DMS 273 (cell line): ENCODE results near the gene SECISBP2.
"Not testable (repeated sequence)": the region's sequence is repeated elsewhere in the genome, so short reads cannot be mapped to it uniquely, and the experiment has no call there.

Experiments used
- DNase-seq: peaks from one replicate; lab custom pipeline; 2025; ENCODE audit not compliant: unreplicated experiment; lab: John Stamatoyannopoulos, UW

The SECISBP2 gene

DNA sequence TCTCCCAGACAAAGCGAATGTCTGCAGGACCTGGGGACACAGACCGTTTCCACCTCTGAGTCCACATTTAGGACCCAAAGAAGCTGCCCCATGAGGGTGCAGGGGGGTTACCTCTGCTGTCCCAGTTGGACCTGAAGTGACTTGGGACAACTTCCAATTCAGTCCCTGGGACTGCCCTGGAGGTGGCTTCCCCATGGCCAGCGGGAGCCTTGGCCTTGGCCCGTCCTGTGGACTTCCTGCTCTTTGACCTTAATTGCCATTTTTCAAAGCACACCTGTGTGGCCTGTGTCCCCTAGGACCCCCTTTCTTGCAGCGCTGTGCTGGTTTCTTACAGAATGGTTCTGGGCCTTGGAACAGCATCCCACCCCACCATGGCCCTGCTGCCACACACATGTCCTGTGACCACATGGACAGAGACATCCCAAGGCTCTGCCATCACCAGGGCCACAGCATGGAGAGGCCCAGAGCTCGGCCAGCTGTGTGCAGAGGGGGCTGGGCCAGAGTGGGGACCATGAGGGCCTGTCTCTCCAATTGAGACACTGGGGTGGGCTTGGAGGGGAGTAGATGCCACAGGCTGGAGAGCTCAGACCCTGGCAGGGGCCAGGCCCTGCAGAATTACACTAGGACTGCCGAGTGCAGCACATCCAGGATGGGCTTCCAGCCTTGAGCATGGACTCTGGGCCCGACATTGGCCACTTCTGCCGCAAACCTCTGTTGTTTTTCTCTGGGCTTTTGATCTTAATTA, 45.8 kb downstream of the SECISBP2 start:
- DNase-seq = no peak

DNA sequence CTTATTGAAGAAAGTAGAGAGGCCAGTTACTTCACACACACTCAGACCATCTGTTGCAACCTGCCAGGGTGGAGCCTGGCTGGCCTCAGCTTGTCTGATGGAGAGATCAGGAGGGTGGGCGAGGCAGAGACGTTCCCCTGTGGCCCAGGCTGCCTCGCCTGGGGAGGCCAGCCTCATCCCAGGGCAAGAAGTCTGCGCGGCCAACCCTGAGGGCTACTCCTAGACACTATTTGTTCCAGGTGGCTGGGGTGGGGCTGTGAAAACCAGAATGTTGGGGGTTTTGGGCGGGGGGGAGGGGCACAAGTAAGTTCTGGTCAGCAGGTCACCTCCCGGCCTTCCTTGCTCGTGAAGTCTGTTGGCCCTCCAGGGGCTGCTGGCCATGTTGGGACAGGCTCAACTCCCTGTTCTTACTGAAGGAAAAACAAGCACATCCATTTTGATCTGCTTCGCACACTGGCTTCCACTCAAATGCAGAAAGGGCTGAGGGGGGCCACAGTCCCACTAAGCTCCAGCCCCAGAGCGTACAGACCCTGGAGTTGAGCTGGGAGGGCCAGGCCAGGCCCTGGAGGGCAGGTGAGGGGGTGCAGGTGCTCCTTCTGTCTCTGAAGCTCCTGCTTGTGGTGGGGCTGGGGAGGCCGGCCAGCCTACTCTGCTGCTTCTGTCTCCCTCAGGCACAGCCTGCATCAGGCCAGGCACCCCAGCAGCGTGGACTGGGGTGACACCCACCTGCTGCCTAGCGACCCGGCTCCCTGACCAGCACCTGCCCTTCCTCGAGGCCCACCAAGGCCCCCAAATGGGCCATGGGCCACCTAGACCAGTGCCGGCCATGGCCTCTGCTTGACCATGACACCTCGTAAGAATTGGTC, 46.6 kb downstream of the SECISBP2 start:
- DNase-seq = peak; percentile 84

DNA sequence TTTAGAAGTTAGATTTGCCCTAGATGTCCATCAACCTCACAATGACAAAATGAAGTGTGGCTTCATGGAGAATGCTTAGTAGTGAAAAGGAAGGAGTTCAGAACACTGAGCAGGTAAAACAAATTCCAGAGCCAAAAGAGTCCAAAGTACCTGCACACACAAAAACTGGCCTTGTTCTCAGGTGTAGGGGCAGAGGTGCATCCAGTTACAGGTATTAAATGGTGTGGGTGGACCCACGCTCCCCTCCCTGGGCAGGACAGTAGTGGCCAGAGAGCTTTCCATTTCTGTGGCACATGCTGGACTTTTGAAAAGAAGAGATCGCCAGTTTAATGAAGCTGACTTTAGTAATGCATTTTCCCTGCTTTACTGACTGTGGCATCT, 47.2 kb downstream of the SECISBP2 start:
- no peak for DNase-seq

DNA sequence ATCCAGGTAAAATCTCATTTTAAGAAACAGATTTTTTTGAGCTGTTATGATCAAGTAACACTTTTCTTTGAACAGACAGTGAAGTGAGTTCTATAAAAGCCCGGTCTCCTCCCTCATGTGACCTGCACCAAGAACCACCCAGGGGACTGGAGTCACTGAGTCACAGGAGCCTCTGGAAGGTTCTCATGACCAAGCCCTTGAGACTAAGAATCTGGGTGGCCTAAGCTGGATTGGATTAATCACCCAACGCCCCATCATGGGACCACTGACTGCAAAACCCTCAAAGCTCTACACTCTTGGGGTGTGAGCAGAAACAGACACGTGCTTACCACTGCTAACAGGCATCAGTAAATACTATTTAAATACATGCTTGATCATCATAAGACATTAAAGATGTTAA, 48.4 kb downstream of the SECISBP2 start:
- no peak for DNase-seq

DNA sequence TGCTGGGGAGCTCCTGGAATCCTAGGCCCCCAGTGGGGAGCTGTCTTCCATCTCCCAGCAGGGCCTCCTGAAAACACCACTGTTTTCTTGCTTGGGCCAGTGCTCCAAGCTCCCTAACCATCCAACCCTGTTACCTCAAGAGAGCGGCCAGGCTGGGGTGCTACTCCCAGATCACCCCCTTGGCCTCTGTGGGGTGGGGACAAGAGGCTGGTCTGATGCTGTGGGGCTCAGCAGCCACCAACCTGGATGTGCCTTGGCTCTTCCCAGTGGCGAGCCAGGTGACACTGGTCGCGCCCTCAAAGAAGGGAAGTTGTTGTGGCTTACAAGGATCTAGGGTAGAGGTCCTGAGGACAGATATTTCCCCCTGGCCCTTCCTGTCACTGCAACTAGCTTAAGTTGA, 49.0 kb downstream of the SECISBP2 start:
- DNase-seq = no peak

DNA sequence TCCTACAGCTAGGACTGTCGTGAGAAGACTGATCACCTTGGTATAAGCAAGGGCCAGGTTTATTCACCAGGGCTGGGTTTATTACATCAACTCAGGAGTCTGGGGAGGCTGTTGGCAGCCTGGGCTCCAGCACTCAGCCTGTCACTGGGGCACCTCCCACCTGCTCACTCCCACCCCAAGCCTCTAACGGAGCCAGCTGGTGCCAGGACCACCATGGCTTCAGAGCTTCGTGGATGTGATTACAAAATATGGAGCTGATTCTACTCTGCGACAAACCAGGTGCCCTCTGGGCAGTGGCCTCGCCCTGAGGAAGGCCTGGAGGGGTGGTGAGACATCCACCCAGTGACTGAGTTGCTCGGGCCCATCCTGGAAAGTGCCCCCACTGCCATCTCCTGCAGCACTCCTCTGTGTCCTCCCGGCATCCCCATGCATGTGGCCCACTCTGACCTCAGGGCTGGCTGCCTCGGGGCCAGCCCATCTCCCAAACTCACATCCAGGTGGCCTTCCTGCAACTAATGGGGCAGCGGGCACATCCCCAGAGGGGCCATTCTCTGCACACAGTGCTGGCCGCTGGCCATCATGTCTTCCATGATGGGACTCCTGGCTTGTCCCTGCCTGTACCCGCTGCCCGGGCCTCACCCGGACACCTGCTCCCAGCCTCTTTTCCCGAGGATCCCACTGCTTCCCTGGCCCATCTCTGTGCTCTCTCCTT, 49.6 kb downstream of the SECISBP2 start:
- peak; percentile 15 for DNase-seq

DNA sequence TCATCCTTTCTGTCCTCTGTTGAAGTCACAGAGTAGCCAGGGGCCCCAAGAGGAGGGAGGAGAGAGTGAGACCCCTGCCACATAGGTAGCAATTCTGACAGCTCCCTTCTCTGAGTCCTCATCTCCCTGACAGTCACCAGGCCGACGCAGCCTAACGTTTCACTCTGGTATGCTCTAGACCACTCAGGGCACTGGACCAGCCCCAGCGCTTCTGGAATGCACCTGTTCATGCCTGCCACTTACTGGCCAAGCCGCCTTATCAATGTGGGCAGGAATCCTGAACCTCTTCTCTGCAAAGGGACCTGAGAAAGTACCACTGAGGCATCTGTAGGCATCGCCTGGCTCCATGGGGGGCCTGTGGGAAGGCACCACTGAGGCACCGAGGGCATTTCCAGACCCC, 50.2 kb downstream of the SECISBP2 start:
- DNase-seq = no peak

DNA sequence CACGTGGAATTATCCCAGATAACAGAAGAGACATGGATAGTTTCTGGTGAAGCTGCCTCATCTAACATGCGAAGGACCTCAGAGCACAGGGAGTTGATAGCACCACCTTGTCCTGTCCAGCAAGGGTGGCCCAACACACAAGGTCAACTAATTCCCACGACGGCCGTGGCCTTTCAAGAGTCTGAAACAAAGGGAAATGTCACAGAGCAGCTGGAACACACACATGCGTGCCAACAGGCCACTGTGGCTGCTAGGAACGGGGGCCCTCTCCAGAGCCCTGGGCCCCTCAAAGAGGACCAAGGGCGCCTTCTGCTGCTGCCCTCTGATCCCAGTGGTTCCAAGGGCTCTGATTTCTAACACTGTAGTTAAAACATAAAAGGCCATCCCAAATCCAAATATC, 50.7 kb downstream of the SECISBP2 start:
- DNase-seq = no peak

DNA sequence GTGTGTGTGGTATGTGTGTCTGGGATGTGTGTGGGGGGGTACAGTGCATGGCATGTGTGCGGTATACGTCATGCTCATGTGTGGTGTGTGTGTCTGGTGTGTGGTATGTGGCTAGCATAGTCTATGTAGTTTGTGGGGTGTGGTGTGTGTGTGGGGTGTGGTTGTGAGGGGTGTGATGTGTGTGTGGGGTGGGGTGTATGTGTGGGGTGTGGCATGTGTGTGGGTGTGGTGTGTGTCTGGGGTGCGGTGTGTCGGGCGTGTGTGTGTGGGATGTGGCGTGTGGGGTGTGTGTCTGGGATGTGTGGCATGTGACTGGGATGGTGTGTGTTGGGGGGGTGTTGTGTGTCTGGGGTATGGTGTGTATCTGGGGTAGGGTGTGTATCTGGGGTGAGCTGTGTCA, 52.3 kb downstream of the SECISBP2 start:
- DNase-seq = no peak

DNA sequence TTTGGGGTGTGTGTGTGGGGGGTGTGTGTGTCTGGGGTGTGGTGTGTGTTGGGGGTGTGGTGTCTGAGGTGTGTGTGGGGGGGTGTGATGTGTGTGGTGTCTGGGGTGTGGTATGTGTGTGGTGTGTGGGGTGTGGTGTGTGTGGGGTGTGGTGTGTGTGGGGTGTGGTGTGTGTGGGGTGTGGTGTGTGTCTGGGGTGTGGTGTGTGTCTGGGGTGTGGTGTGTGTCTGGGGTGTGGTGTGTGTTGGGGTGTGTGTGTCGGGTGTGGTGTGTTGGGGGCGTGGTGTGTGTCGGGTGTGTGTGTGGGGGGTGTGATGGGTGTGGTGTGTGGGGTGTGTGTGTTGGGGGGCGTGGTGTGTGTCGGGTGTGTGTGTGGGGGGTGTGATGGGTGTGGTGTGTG, 53.5 kb downstream of the SECISBP2 start:
- not testable (repeated sequence) for DNase-seq

DNA sequence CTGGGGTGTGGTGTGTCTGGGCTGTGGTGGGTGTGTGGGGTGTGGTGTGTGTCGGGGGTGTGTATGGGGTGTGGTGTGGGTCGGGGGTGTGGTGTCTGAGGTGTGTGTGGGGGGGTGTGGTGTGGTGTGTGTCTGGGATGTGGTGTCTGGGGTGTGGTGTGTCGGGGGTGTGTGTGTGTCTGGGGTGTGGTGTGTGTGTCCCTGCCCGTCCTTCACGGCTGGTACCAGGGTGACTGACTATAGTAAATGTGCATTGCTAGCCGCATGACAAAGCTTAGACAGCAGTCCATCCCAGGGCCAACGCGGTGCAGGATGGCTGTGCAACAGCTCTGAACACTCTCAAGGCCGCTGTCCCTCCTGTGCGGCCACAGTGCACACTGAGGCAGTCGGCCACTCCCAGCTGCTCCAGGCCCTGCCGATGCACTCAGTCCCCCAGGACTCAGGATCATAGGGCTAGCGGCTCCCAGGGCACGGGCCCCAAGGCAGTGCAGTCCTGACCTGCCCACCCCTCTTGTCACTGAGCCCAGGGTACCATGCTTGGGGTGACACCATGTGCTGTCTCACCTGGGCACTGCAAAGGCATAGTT, 54.0 kb downstream of the SECISBP2 start:
- peak; percentile 27 for DNase-seq

DNA sequence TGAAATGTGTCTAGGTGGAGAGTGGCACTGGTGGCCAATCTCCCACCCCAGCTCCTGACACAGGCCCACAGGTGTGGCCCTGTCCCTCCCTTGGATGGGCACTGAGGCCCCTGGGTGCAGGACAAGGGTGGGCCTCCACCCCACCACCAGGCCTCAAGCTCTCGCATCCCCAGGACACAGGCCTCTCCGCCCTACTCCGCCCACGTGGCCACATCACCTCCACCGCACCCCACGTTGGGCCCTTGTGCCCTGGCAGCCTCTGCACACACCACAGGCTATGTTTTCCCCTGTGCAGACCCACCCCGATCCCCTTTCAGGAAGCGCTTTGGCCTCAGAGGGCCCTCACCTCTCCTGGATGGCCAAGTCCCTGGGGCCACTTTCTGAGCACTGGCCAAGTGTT, 54.7 kb downstream of the SECISBP2 start:
- no peak for DNase-seq

DNA sequence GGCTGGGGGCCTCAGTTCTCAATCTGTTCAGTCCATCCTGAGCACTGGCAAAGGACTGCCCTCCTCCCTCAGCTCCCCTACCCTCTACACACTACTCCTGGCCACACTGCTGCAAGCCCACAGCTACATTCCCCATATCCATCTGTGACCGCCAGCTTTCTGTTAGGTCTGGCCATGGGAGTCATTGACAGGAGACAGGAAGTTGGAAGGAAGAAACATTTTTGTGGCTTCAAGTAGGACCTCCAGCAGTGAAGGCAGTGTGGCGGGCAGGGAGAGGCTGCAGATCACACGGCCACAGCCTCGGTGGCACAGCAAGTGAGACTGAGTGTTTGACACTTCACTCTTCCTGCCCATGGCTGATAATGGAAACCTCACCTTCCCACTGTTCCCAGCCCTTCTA, 55.9 kb downstream of the SECISBP2 start:
- no peak for DNase-seq

DNA sequence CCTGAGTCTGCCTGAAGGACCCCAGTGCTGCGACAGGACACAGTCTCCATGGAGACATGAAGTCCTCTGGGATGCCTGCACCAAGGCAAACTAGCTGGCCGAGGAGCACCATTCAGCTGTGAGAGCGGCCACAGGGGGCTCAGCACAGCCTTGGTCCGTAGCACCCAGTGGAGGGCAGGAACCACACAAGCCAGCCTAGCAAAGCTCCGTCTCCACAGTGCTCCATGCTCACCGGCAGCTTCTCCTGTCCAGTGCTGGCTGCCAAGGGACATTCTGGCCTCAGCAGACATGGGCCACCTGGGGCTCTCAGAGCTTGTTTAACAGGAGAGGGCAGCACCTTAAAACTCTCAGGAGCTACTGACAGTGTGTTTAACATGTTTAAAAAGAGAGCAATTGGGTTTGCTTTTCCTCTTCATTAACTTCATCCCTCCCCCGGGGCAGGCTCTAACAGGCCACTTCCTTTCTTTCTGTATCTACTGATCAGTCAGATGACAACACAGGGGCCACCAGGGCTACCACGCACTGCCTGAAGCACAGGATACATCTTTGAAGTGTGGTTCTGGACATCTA, 57.0 kb downstream of the SECISBP2 start:
- DNase-seq = no peak

DNA sequence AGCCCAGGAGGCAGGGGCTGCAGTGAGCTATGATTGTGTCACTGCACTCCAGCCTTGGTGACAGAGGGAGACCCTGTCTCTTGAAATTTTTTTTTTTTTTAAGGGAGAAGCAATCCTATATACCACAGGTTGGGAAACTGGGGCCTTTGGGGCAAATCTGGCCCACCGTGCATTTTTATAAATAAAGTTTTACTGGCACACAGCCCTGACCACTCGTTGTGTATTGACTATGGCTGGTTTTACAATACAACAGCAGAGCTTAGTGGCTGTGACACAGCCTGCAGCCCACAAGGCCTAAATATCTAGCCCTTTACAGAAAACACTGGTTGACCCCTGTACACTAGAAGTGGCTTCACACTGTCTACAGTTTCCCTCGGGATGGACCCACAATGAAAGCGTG, 58.0 kb downstream of the SECISBP2 start:
- DNase-seq = no peak

DNA sequence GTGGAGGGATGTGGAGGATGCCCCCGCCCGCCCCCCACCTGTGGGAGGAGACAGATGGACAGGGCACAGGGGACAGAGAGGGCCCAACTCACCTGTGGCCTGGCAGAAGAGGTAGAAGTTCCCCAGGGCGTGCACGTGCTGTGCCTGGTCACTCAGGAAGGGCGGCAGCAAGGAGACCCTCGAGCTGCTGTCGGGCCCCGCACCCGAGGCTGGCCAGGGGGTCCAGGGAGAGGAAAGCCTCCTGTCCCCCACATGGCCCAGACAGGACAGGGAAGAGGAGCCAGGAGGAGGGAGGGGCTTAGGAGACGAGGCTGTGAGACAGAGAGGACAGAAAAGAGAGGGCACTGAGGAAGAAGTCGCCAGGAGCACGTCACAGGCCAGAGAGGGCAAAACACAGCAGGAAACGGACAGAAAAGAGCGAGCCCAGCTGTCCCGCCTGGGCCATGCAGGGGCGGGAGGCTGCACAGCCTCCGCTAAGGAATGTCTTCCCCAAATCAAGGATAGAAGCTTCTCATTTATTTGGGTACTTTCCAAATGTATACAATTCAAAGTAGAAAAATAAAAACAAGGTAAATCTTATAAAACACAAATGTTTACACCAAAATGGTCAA, 58.5 kb downstream of the SECISBP2 start:
- no peak for DNase-seq

DNA sequence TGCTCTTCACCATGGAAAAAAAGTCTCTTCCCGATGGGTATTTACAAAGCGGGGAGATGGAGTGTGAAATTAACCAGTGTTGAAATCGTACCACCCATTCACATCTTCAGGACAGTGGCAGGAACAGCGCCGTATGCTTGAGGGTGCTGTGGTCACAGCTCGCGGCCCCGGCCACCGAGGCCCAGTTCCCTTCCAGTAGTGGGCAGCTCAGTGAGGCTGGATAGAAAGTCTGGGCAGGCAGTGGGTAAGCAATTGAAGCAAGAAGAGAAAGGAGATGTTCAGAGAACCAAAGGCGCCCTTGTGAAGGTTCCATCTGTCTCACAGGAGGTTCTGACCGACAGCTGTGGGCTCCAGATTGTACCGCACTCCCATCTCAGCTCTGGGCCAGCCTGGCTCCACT, 59.1 kb downstream of the SECISBP2 start:
- DNase-seq = peak; percentile 52

DNA sequence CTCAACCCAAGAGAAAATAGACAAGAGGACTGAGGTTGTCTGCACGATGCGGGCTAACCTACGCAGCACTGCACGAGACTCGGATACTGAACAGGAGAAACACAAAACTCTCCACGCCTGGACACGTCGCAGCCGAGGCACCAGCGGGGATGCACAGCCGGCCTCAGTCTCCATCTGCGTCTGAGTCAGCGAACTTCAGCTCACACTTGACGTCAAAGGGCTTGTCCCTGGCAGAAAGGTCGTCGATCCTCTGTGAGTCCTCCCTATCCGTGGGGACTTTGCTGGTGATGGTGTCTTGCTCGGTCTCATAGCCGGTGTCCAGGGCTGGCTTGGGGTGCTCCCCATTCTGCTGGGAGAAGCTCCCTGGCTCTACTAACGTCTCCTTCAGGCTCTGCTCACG, 60.2 kb downstream of the SECISBP2 start:
- no peak for DNase-seq

DNA sequence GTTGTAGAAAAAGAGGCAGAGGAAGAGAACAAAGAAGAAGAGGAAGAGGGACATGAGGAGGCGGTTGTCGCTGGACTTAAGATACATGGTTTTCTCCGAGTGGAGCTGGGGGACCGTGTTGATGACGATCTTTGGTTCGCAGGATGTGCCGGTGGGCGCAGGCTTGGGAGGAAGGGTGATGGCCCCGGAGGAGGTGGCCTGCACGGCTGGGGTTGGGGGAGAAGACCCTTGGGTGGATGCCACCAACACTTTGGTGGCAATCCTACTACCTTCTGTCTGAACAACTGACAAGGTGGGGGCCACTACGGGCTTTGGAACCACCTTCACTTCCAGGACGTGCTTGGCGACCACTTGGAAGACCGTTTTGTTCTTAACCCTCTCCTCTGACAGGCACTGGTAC, 60.7 kb downstream of the SECISBP2 start:
- DNase-seq = no peak

DNA sequence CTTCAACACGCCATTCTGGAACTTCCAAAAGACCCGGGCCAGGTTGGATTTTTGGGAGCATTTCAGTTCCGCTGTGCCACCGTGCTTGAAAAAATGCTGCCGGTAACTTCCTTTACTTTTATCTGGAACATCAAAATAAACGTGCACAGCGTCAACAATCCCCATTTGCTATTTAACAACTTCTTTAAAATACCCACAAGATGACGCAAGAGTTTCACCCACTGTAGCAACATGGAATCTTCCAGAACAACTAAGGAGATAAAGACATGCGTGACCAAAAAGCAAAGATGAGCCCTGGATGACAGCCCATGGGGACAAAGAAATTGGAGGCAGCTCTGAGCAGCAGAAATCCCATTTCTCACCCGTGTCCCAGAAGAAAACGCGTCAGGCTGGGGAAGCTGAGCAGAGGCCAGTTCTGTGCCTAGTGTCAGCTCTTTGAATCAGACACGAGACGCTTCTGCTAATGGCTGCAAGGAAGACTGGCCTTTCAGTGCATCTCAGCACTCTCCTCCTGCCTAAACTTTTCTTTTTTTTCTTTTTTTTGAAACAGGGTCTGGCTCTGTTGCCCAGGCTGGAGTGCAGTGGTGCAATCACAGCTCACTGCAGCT, 61.3 kb downstream of the SECISBP2 start:
- DNase-seq = no peak
